Measurements from ENCODE around the gene CPN2.

CPN2 gene

DNA sequence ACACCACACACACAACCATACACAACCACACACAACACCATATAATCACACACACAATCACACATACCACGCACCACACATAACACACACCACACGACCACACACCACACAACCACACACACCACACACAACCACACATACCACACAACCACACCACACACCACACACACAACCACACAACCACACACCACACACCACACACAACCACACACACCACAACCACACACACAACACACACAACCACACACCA is 24.2 kb downstream of the CPN2 start:
- no peak overlapping the region for H3K4ac ChIP-seq (ENCODE audit: low read depth in 1 of 2, low read length in 2 of 2)
- H3K4me1 ChIP-seq (ENCODE audit: control insufficient read depth, insufficient read depth, low read depth, low read length): peaks cover 43% of the 10 kb centered on the region
- no peaks in the 10 kb centered on the region for H3K79me1 ChIP-seq (replicated peaks; ENCODE audit: low read length, poor library complexity, severe bottlenecking)
- no peak overlapping the region for H3K23ac ChIP-seq (ENCODE audit: low read length in 2 of 2)
- H4K8ac ChIP-seq (ENCODE audit: low read length): no peak overlapping the region
- no peak for DNase-seq
- H3K9ac ChIP-seq (ENCODE audit: low read length): no peak overlapping the region
- H2AK5ac ChIP-seq (ENCODE audit: low read length, severe bottlenecking): no peak overlapping the region
- H3K4me2 ChIP-seq (ENCODE audit: low read length, poor library complexity, severe bottlenecking): no peak overlapping the region
- no peak overlapping the region for H2BK12ac ChIP-seq (ENCODE audit: low read length in 2 of 2)
- no peak overlapping the region for H2BK15ac ChIP-seq (ENCODE audit: low read depth, poor library complexity, severe bottlenecking)
- no peak overlapping the region for H2AFZ ChIP-seq (ENCODE audit: low read depth, low read length)
- peak overlapping the region in 1 of 2 experiments; percentile 10 for H3K4me3 ChIP-seq (ENCODE audit: insufficient read depth in 1 of 2, low read depth in 1 of 2, low read length in 2 of 2)
- H3K27ac ChIP-seq (ENCODE audit: low read length, poor library complexity, severe bottlenecking): no peak overlapping the region
- no peak overlapping the region for H3K14ac ChIP-seq (ENCODE audit: low read length in 2 of 2)
- peak overlapping the region in 1 of 2 experiments; percentile 79 for H3K18ac ChIP-seq (ENCODE audit: low read depth in 1 of 2, low read length in 2 of 2)
- no peaks in the 10 kb centered on the region for H3K9me3 ChIP-seq (ENCODE audit: control insufficient read depth, low read length)
- H4K91ac ChIP-seq (ENCODE audit: low read length): peak overlapping the region; percentile 77
- H2BK120ac ChIP-seq (ENCODE audit: low read depth, low read length): no peak overlapping the region
- H3K27me3 ChIP-seq (ENCODE audit: control insufficient read depth in 1 of 2, insufficient read depth in 1 of 2, low read length in 2 of 2): peaks cover 4 to 23% of the 10 kb centered on the region in 2 experiments
- WGBS: 68% methylated on average over 2 of the region's 2 CpGs
- no peak overlapping the region for H2BK5ac ChIP-seq (ENCODE audit: low read depth, low read length, poor library complexity, severe bottlenecking)
- peaks cover 0 to 4% of the 10 kb centered on the region in 2 experiments for H3K36me3 ChIP-seq (ENCODE audit: control insufficient read depth in 1 of 2, insufficient read depth in 2 of 2, low read depth in 1 of 2, low read length in 2 of 2)

DNA sequence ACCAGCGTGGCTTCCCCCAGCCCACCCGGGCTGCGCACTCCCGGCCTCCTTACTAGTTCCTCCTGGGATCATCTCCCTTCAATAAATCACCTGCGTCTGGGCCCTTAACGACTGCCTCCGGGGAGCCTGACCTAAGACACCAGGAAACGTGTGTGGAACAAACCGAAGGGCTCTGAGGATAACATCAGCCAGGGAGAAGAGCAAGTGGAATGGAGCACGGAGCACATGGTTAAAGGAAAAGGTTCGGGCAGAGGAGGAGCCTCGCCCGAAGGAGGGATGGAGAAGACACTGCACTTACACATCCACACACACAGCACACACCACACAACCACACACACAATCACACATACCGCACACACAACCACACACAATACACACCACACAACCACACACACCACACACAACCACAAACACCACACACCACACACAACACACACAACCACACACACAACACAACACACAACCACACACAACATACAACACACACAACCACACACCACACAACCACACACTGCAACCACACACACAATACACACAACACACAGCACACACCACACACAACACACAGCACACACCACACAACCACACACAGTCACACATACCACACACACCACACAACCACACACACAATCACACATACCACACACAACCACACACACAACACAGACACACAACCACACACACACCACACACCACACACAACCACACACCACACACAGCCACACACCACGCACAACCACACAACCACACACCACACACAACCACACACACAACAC is 24.7 kb downstream of the CPN2 start:
- no peak overlapping the region for H3K27ac ChIP-seq (ENCODE audit: low read length, poor library complexity, severe bottlenecking)
- H3K79me1 ChIP-seq (replicated peaks; ENCODE audit: low read length, poor library complexity, severe bottlenecking): no peaks in the 10 kb centered on the region
- H3K14ac ChIP-seq (ENCODE audit: low read length in 2 of 2): peak overlapping the region in 1 of 2 experiments; percentile 5
- H2BK5ac ChIP-seq (ENCODE audit: low read depth, low read length, poor library complexity, severe bottlenecking): no peak overlapping the region
- no peak overlapping the region for H3K4ac ChIP-seq (ENCODE audit: low read depth in 1 of 2, low read length in 2 of 2)
- H4K8ac ChIP-seq (ENCODE audit: low read length): peak overlapping the region; percentile 14
- peak overlapping the region; percentile 29 to 68 for H2BK12ac ChIP-seq (ENCODE audit: low read length in 2 of 2)
- H3K18ac ChIP-seq (ENCODE audit: low read depth in 1 of 2, low read length in 2 of 2): peak overlapping the region in 1 of 2 experiments; percentile 79
- H2BK120ac ChIP-seq (ENCODE audit: low read depth, low read length): no peak overlapping the region
- WGBS: 51% methylated on average over 15 of the region's 15 CpGs
- peak; percentile 60 for DNase-seq
- no peak overlapping the region for H2BK15ac ChIP-seq (ENCODE audit: low read depth, poor library complexity, severe bottlenecking)
- H3K9ac ChIP-seq (ENCODE audit: low read length): no peak overlapping the region
- H3K4me1 ChIP-seq (ENCODE audit: control insufficient read depth, insufficient read depth, low read depth, low read length): peaks cover 43% of the 10 kb centered on the region
- H3K9me3 ChIP-seq (ENCODE audit: control insufficient read depth, low read length): no peaks in the 10 kb centered on the region
- H3K4me2 ChIP-seq (ENCODE audit: low read length, poor library complexity, severe bottlenecking): no peak overlapping the region
- peaks cover 0 to 25% of the 10 kb centered on the region in 2 experiments for H3K27me3 ChIP-seq (ENCODE audit: control insufficient read depth in 1 of 2, insufficient read depth in 1 of 2, low read length in 2 of 2)
- no peak overlapping the region for H3K4me3 ChIP-seq (ENCODE audit: insufficient read depth in 1 of 2, low read depth in 1 of 2, low read length in 2 of 2)
- H2AK5ac ChIP-seq (ENCODE audit: low read length, severe bottlenecking): no peak overlapping the region
- peak overlapping the region; percentile 16 for H2AFZ ChIP-seq (ENCODE audit: low read depth, low read length)
- H3K36me3 ChIP-seq (ENCODE audit: control insufficient read depth in 1 of 2, insufficient read depth in 2 of 2, low read depth in 1 of 2, low read length in 2 of 2): peaks cover 0 to 4% of the 10 kb centered on the region in 2 experiments
- H4K91ac ChIP-seq (ENCODE audit: low read length): peak overlapping the region; percentile 5
- H3K23ac ChIP-seq (ENCODE audit: low read length in 2 of 2): no peak overlapping the region

DNA sequence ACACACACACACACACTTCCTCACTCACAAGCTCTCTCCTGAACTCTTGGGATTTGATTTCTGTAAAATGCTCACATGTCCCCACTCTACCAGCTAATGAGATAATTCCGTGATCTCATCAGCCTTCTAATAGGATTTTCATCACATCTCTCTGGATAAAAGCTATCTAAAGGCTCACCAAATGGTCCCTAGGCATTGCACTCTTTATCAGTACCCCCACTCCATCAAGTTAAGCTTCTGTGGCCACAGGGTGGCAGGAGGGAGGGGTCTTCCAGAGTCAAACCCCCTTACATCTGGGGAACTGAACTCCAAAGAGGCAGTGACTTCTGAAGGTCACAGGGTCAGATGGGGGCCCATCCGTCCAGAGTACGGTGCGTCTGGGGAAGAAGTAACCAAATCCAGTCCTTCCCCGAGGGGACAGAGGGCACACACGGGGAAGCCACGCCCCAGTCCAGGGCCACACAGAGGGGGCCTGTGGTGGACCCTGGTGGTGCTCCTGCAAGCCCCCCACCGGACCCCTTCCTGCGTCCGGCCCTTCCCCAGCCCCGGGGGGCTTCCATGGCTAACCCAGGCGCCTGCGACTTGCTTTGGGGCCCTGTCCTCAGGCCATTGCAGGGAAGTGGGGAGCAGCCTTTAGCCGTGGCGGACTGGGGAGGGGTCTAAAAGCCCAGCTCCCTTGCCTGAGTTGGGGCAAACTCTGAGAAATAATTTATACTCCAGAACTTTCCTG is 25.5 kb downstream of the CPN2 start:
- Histone ChIP-seq H3K23ac (ENCODE audit: low read length in 2 of 2) (no peak overlapping the region), H4K91ac (ENCODE audit: low read length) (no peak overlapping the region), H3K4me2 (ENCODE audit: low read length, poor library complexity, severe bottlenecking) (no peak overlapping the region), H2AFZ (ENCODE audit: low read depth, low read length) (no peak overlapping the region), H2BK120ac (ENCODE audit: low read depth, low read length) (no peak overlapping the region), H3K9me3 (ENCODE audit: control insufficient read depth, low read length) (no peaks in the 10 kb centered on the region), H2BK15ac (ENCODE audit: low read depth, poor library complexity, severe bottlenecking) (no peak overlapping the region), H2BK5ac (ENCODE audit: low read depth, low read length, poor library complexity, severe bottlenecking) (no peak overlapping the region), H3K9ac (ENCODE audit: low read length) (no peak overlapping the region), H2BK12ac (ENCODE audit: low read length in 2 of 2) (no peak overlapping the region), H3K4ac (ENCODE audit: low read depth in 1 of 2, low read length in 2 of 2) (no peak overlapping the region), H3K79me1 (replicated peaks; ENCODE audit: low read length, poor library complexity, severe bottlenecking) (no peaks in the 10 kb centered on the region), H2AK5ac (ENCODE audit: low read length, severe bottlenecking) (no peak overlapping the region), H3K4me3 (ENCODE audit: insufficient read depth in 1 of 2, low read depth in 1 of 2, low read length in 2 of 2) (no peak overlapping the region), H3K18ac (ENCODE audit: low read depth in 1 of 2, low read length in 2 of 2) (no peak overlapping the region), H3K14ac (ENCODE audit: low read length in 2 of 2) (no peak overlapping the region), H3K27me3 (ENCODE audit: control insufficient read depth in 1 of 2, insufficient read depth in 1 of 2, low read length in 2 of 2) (peaks cover 0 to 32% of the 10 kb centered on the region in 2 experiments), H3K4me1 (ENCODE audit: control insufficient read depth, insufficient read depth, low read depth, low read length) (peaks cover 45% of the 10 kb centered on the region), H3K27ac (ENCODE audit: low read length, poor library complexity, severe bottlenecking) (no peak overlapping the region), H4K8ac (ENCODE audit: low read length) (no peak overlapping the region), H3K36me3 (ENCODE audit: control insufficient read depth in 1 of 2, insufficient read depth in 2 of 2, low read depth in 1 of 2, low read length in 2 of 2) (peaks cover 0 to 4% of the 10 kb centered on the region in 2 experiments)
- WGBS: 79% methylated on average over 15 of the region's 15 CpGs
- DNase-seq: peak; percentile 39

DNA sequence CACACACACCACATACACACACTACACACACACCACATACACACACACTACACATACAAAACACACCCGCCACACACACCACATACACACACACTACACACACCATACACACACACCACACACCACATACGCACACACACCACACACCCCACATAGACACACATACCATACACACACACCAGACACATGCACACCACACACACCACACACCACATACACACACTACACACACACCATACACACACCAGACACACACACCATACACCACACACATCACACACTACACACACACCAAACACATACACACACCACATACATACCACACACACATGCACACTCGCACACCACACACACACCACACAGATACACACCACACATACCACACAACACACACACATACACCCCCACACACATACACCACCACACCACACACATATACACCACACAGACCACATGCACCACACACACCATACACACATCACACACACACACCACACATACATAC is 26.3 kb downstream of the CPN2 start:
- no peak overlapping the region for H3K23ac ChIP-seq (ENCODE audit: low read length in 2 of 2)
- H3K14ac ChIP-seq (ENCODE audit: low read length in 2 of 2): peak overlapping the region in 1 of 2 experiments; percentile 46
- peaks cover 0 to 37% of the 10 kb centered on the region in 2 experiments for H3K27me3 ChIP-seq (ENCODE audit: control insufficient read depth in 1 of 2, insufficient read depth in 1 of 2, low read length in 2 of 2)
- no peak overlapping the region for H3K4me3 ChIP-seq (ENCODE audit: insufficient read depth in 1 of 2, low read depth in 1 of 2, low read length in 2 of 2)
- no peak overlapping the region for H3K9ac ChIP-seq (ENCODE audit: low read length)
- DNase-seq: peak; percentile 18
- H3K9me3 ChIP-seq (ENCODE audit: control insufficient read depth, low read length): peaks cover 4% of the 10 kb centered on the region
- no peaks in the 10 kb centered on the region for H3K79me1 ChIP-seq (replicated peaks; ENCODE audit: low read length, poor library complexity, severe bottlenecking)
- no peak overlapping the region for H3K4me2 ChIP-seq (ENCODE audit: low read length, poor library complexity, severe bottlenecking)
- no peak overlapping the region for H2BK5ac ChIP-seq (ENCODE audit: low read depth, low read length, poor library complexity, severe bottlenecking)
- 96% methylated on average over 3 of the region's 3 CpGs for WGBS
- peak overlapping the region; percentile 60 to 68 for H2BK12ac ChIP-seq (ENCODE audit: low read length in 2 of 2)
- H3K36me3 ChIP-seq (ENCODE audit: control insufficient read depth in 1 of 2, insufficient read depth in 2 of 2, low read depth in 1 of 2, low read length in 2 of 2): peaks cover 0 to 4% of the 10 kb centered on the region in 2 experiments
- no peak overlapping the region for H3K4ac ChIP-seq (ENCODE audit: low read depth in 1 of 2, low read length in 2 of 2)
- H2AFZ ChIP-seq (ENCODE audit: low read depth, low read length): no peak overlapping the region
- no peak overlapping the region for H3K27ac ChIP-seq (ENCODE audit: low read length, poor library complexity, severe bottlenecking)
- peak overlapping the region; percentile 12 to 67 for H3K18ac ChIP-seq (ENCODE audit: low read depth in 1 of 2, low read length in 2 of 2)
- peak overlapping the region; percentile 62 for H4K91ac ChIP-seq (ENCODE audit: low read length)
- no peak overlapping the region for H2BK15ac ChIP-seq (ENCODE audit: low read depth, poor library complexity, severe bottlenecking)
- H2BK120ac ChIP-seq (ENCODE audit: low read depth, low read length): no peak overlapping the region
- no peak overlapping the region for H4K8ac ChIP-seq (ENCODE audit: low read length)
- H2AK5ac ChIP-seq (ENCODE audit: low read length, severe bottlenecking): no peak overlapping the region
- H3K4me1 ChIP-seq (ENCODE audit: control insufficient read depth, insufficient read depth, low read depth, low read length): peaks cover 45% of the 10 kb centered on the region

Measured in mesenchymal stem cell (in vitro differentiated cells and primary cell).